ENCODE measurements around the gene WFDC9. TPM values are rescaled to one million over a fixed set of nuclear protein-coding genes. Genes with fewer than 3 reads are reported as not detected.
"Not testable (repeated sequence)": the region's sequence is repeated elsewhere in the genome, so short reads cannot be mapped to it uniquely, and the experiment has no call there.

Gene WFDC9
- polyA plus RNA-seq, 1 donor (not counting 4 experiments of a cell fraction or from before 2014, with no cell fraction given): not detected

GRCh38 chr20:45646875-45647274 is 15.8 kb upstream of the WFDC9 start:
- dilution Hi-C loops (cut with MboI; ENCODE audit: extremely low pct_ligation_motif_present, low sequenced_read_pairs): no loop called here
- no peak for DNase-seq (ENCODE audit: low read depth, low spot score)
- H3K9me3 ChIP-seq (ENCODE audit: control insufficient read depth, low read depth, low read length): no peaks in the 10 kb centered on the region
- no peaks in the 10 kb centered on the region for H4K20me1 ChIP-seq (ENCODE audit: control insufficient read depth, extremely low read depth, insufficient read depth, low read length)
- no peak overlapping the region for H3K4me3 ChIP-seq (ENCODE audit: control insufficient read depth in 2 of 3, extremely low read depth in 1 of 3, insufficient read depth in 2 of 3, low read depth in 1 of 3, low read length in 3 of 3)
- H3K27me3 ChIP-seq (ENCODE audit: control insufficient read depth, extremely low read depth, insufficient read depth, low read length): no peaks in the 10 kb centered on the region
- no peak overlapping the region for H3K9ac ChIP-seq (ENCODE audit: control insufficient read depth, extremely low read depth, insufficient read depth, low read length)
- no peaks in the 10 kb centered on the region for H3K9me1 ChIP-seq (ENCODE audit: control insufficient read depth, extremely low read depth, insufficient read depth, low read length)
- no peak overlapping the region for H3K4me2 ChIP-seq (ENCODE audit: control insufficient read depth, extremely low read depth, insufficient read depth, low read depth, low read length)
- FAIRE-seq: no peak
- no peak overlapping the region for H3K27ac ChIP-seq (ENCODE audit: control insufficient read depth, insufficient read depth, low read length)
- no peaks in the 10 kb centered on the region for H3K4me1 ChIP-seq (ENCODE audit: control insufficient read depth, extremely low read depth, insufficient read depth, low read length)
- TF ChIP-seq EZH2 (IDR thresholded peaks at IDR 0.05; ENCODE audit: low read length) (no peak), CTCF (optimal IDR thresholded peaks at IDR 0.05 in 1 of 3, IDR thresholded peaks at IDR 0.05 in 1 of 3, conservative IDR thresholded peaks at IDR 0.05 in 1 of 3; ENCODE audit: extremely low read depth in 1 of 3, insufficient read depth in 2 of 3, low read length in 3 of 3) (no peak)
- H3K36me3 ChIP-seq (ENCODE audit: control insufficient read depth in 2 of 2, extremely low read depth in 1 of 2, insufficient read depth in 2 of 2, low read length in 2 of 2): no peaks in the 10 kb centered on the region
- no peaks in the 10 kb centered on the region for H3K79me2 ChIP-seq (ENCODE audit: control insufficient read depth, insufficient read depth, low read length)
- H2AFZ ChIP-seq (ENCODE audit: control insufficient read depth, low read length): no peak overlapping the region

GRCh38 chr20:45645869-45646268 is 14.8 kb upstream of the WFDC9 start:
- H3K4me3 ChIP-seq (ENCODE audit: control insufficient read depth in 2 of 3, extremely low read depth in 1 of 3, insufficient read depth in 2 of 3, low read depth in 1 of 3, low read length in 3 of 3); H3K9me3 ChIP-seq (ENCODE audit: control insufficient read depth, low read depth, low read length); H3K36me3 ChIP-seq (ENCODE audit: control insufficient read depth in 2 of 2, extremely low read depth in 1 of 2, insufficient read depth in 2 of 2, low read length in 2 of 2); H3K9ac ChIP-seq (ENCODE audit: control insufficient read depth, extremely low read depth, insufficient read depth, low read length); H2AFZ ChIP-seq (ENCODE audit: control insufficient read depth, low read length); H3K4me2 ChIP-seq (ENCODE audit: control insufficient read depth, extremely low read depth, insufficient read depth, low read depth, low read length); FAIRE-seq; H3K79me2 ChIP-seq (ENCODE audit: control insufficient read depth, insufficient read depth, low read length); DNase-seq (ENCODE audit: low read depth, low spot score); H4K20me1 ChIP-seq (ENCODE audit: control insufficient read depth, extremely low read depth, insufficient read depth, low read length); H3K9me1 ChIP-seq (ENCODE audit: control insufficient read depth, extremely low read depth, insufficient read depth, low read length); dilution Hi-C loops (cut with MboI; ENCODE audit: extremely low pct_ligation_motif_present, low sequenced_read_pairs); H3K27me3 ChIP-seq (ENCODE audit: control insufficient read depth, extremely low read depth, insufficient read depth, low read length); H3K27ac ChIP-seq (ENCODE audit: control insufficient read depth, insufficient read depth, low read length); H3K4me1 ChIP-seq (ENCODE audit: control insufficient read depth, extremely low read depth, insufficient read depth, low read length): not testable (repeated sequence)

GRCh38 chr20:45641076-45641475 is 10.0 kb upstream of the WFDC9 start:
- DNase-seq (ENCODE audit: low read depth, low spot score); dilution Hi-C loops (cut with MboI; ENCODE audit: extremely low pct_ligation_motif_present, low sequenced_read_pairs); H3K9me3 ChIP-seq (ENCODE audit: control insufficient read depth, low read depth, low read length); H3K4me3 ChIP-seq (ENCODE audit: control insufficient read depth in 2 of 3, extremely low read depth in 1 of 3, insufficient read depth in 2 of 3, low read depth in 1 of 3, low read length in 3 of 3); H3K4me2 ChIP-seq (ENCODE audit: control insufficient read depth, extremely low read depth, insufficient read depth, low read depth, low read length); H3K36me3 ChIP-seq (ENCODE audit: control insufficient read depth in 2 of 2, extremely low read depth in 1 of 2, insufficient read depth in 2 of 2, low read length in 2 of 2); H4K20me1 ChIP-seq (ENCODE audit: control insufficient read depth, extremely low read depth, insufficient read depth, low read length); H3K27me3 ChIP-seq (ENCODE audit: control insufficient read depth, extremely low read depth, insufficient read depth, low read length); H3K9ac ChIP-seq (ENCODE audit: control insufficient read depth, extremely low read depth, insufficient read depth, low read length); H3K4me1 ChIP-seq (ENCODE audit: control insufficient read depth, extremely low read depth, insufficient read depth, low read length); H3K9me1 ChIP-seq (ENCODE audit: control insufficient read depth, extremely low read depth, insufficient read depth, low read length); H3K79me2 ChIP-seq (ENCODE audit: control insufficient read depth, insufficient read depth, low read length); H2AFZ ChIP-seq (ENCODE audit: control insufficient read depth, low read length); H3K27ac ChIP-seq (ENCODE audit: control insufficient read depth, insufficient read depth, low read length); FAIRE-seq: not testable (repeated sequence)

Measured in keratinocyte (primary cell).